WTC11 (cell line): ENCODE data around the gene PKMYT1. TPM values are rescaled to one million over a fixed set of nuclear protein-coding genes. Genes with fewer than 3 reads are reported as not detected.

Experiments
- ATAC-seq: fragments of 200-7000 bp; cut with Tn5 transposase; 2 replicates; pipeline ENCODE4 v1.10.0; 2021; ENCODE audit warnings: mild to moderate bottlenecking, moderate library complexity
- CTCF ChIA-PET: fragments of 300-600 bp; sonication (Branson Sonifier 250); formaldehyde crosslinking; loops from one replicate; lab custom pipeline; 2021; ENCODE audit warnings: antibody characterized with exemption; lab: Charles Lee
- POLR2A ChIA-PET: fragments of 350-600 bp; sonication (Branson Sonifier 250); formaldehyde crosslinking; loops from one replicate; lab custom pipeline; 2021; ENCODE audit warnings: antibody characterized with exemption; lab: Charles Lee
- DNase-seq: peaks from one replicate; pipeline ENCODE4 v3.0.0; 2021; ENCODE audit warnings: low spot score
- H3K27ac Mint-ChIP-seq: 2 replicates; pipeline ENCODE4 v1.8.0; 2021; ENCODE audit warnings: mixed read lengths
- H3K27me3 Mint-ChIP-seq: 2 replicates; pipeline ENCODE4 v1.8.0; 2021; ENCODE audit warnings: low read depth, mild to moderate bottlenecking, moderate library complexity, mixed read lengths
- H3K36me3 Mint-ChIP-seq: 2 replicates; pipeline ENCODE4 v1.8.0; 2021; ENCODE audit warnings: mixed read lengths
- H3K4me1 Mint-ChIP-seq: 2 replicates; pipeline ENCODE4 v1.8.0; 2022; ENCODE audit warnings: mixed read lengths
- H3K4me3 Mint-ChIP-seq: 2 replicates; pipeline ENCODE4 v1.8.0; 2021; ENCODE audit warnings: mild to moderate bottlenecking, moderate library complexity, mixed read lengths
- H3K9me3 Mint-ChIP-seq: 2 replicates; pipeline ENCODE4 v1.8.0; 2021; ENCODE audit warnings: mixed read lengths
- AR ChIP-seq: fragments of 250-450 bp; sonication (Bioruptor Pico); IDR thresholded peaks from 2 replicates; pipeline ENCODE4 v1.9.0; 2021; ENCODE audit warnings: mild to moderate bottlenecking
- CREM ChIP-seq: sonication (generic); formaldehyde crosslinking; IDR thresholded peaks from 2 replicates; pipeline ENCODE4 v1.8.1; 2022; ENCODE audit warnings: mild to moderate bottlenecking, missing genetic modification reagents, moderate library complexity
- CTCF ChIP-seq: fragments of 200-600 bp; IDR thresholded peaks from 2 replicates; pipeline ENCODE4 v1.8.0; 2022; ENCODE audit warnings: antibody characterized with exemption
- ELF4 ChIP-seq: sonication (generic); formaldehyde crosslinking; IDR thresholded peaks from 2 replicates; pipeline ENCODE4 v1.8.1; 2022; ENCODE audit warnings: low read depth, mild to moderate bottlenecking, moderate library complexity, missing genetic modification reagents
- EMX1 ChIP-seq: fragments of 250-450 bp; sonication (Bioruptor Pico); IDR thresholded peaks from 2 replicates; pipeline ENCODE4 v1.8.0; 2021; ENCODE audit warnings: mild to moderate bottlenecking
- ESRRA ChIP-seq: sonication (generic); formaldehyde crosslinking; IDR thresholded peaks from 2 replicates; pipeline ENCODE4 v1.8.1; 2022; ENCODE audit warnings: mild to moderate bottlenecking, missing genetic modification reagents, borderline replicate concordance
- FOXP1 ChIP-seq: sonication (generic); formaldehyde crosslinking; IDR thresholded peaks from 2 replicates; pipeline ENCODE4 v1.8.0; 2022; ENCODE audit warnings: missing genetic modification reagents, mild to moderate bottlenecking, moderate library complexity, borderline replicate concordance
- MAX ChIP-seq: sonication (generic); formaldehyde crosslinking; IDR thresholded peaks from 2 replicates; pipeline ENCODE4 v1.8.0; 2022; ENCODE audit warnings: mild to moderate bottlenecking, missing genetic modification reagents
- MLX ChIP-seq: sonication (generic); formaldehyde crosslinking; IDR thresholded peaks from 2 replicates; pipeline ENCODE4 v1.8.1; 2023; ENCODE audit warnings: mild to moderate bottlenecking, missing genetic modification reagents, moderate library complexity
- MXD4 ChIP-seq: fragments of 250-450 bp; sonication (Bioruptor Pico); IDR thresholded peaks from 2 replicates; pipeline ENCODE4 v1.8.0; 2021; ENCODE audit warnings: mild to moderate bottlenecking, moderate library complexity, borderline replicate concordance
- PREB ChIP-seq: sonication (generic); formaldehyde crosslinking; IDR thresholded peaks from 2 replicates; pipeline ENCODE4 v1.8.1; 2022; ENCODE audit warnings: mild to moderate bottlenecking, missing genetic modification reagents, moderate library complexity, borderline replicate concordance
- RELA ChIP-seq: sonication (generic); formaldehyde crosslinking; IDR thresholded peaks from 2 replicates; pipeline ENCODE4 v1.8.1; 2022; ENCODE audit warnings: missing genetic modification reagents, mild to moderate bottlenecking, borderline replicate concordance
- SP1 ChIP-seq: sonication (generic); formaldehyde crosslinking; conservative IDR thresholded peaks from 2 replicates; pipeline ENCODE4 v1.8.1; 2022; ENCODE audit warnings: missing genetic modification reagents
- TCF7 ChIP-seq: sonication (generic); formaldehyde crosslinking; IDR thresholded peaks from 2 replicates; pipeline ENCODE4 v1.8.0; 2022; ENCODE audit warnings: mild to moderate bottlenecking, low read depth, missing genetic modification reagents, moderate library complexity
- TP53 ChIP-seq: sonication (generic); formaldehyde crosslinking; IDR thresholded peaks from 2 replicates; pipeline ENCODE4 v1.8.1; 2023; ENCODE audit warnings: mild to moderate bottlenecking, missing genetic modification reagents
- USF1 ChIP-seq: sonication (generic); formaldehyde crosslinking; IDR thresholded peaks from 2 replicates; pipeline ENCODE4 v1.8.0; 2022; ENCODE audit warnings: mild to moderate bottlenecking, missing genetic modification reagents
- ZBTB21 ChIP-seq: sonication (generic); formaldehyde crosslinking; IDR thresholded peaks from 2 replicates; pipeline ENCODE4 v1.8.1; 2023; ENCODE audit warnings: mild to moderate bottlenecking, missing genetic modification reagents, borderline replicate concordance
- ZMAT4 ChIP-seq: fragments of 250-450 bp; sonication (Bioruptor Pico); IDR thresholded peaks from 2 replicates; pipeline ENCODE4 v1.9.0; 2021; ENCODE audit warnings: mild to moderate bottlenecking
- ZNF121 ChIP-seq: sonication (generic); formaldehyde crosslinking; IDR thresholded peaks from 2 replicates; pipeline ENCODE4 v1.8.0; 2023; ENCODE audit warnings: missing genetic modification reagents
- ZNF232 ChIP-seq: sonication (generic); formaldehyde crosslinking; IDR thresholded peaks from 2 replicates; pipeline ENCODE4 v1.8.0; 2022; ENCODE audit warnings: mild to moderate bottlenecking, missing genetic modification reagents
- total RNA-seq: library from RNA; stranded (reverse); gene quantifications from 3 replicates; pipeline ENCODE4 v1.2.3, GENCODE V29; 2021

PKMYT1 gene
- total RNA-seq, 1 experiment from 2014 or later = 120 TPM

- TF ChIP-seq MXD4 (CRISPR knock-in tag) = no peak
- no peak for TF ChIP-seq MLX (CRISPR knock-in tag)
- TF ChIP-seq PREB (CRISPR knock-in tag) = no peak
- no peak for TF ChIP-seq EMX1 (CRISPR knock-in tag)
- no peak for TF ChIP-seq ELF4
- TF ChIP-seq AR (CRISPR knock-in tag) = no peak
- no peak for TF ChIP-seq CREM (CRISPR knock-in tag)
- TF ChIP-seq TCF7 (CRISPR knock-in tag) = no peak
- no peak for TF ChIP-seq USF1 (CRISPR knock-in tag)
- no peak for TF ChIP-seq RELA
Observed at GRCh38 chr16:3029491-3030221, 49.4 kb upstream of the PKMYT1 start (continued).

GRCh38 chr16:3028716-3029319, 48.6 kb upstream of the PKMYT1 start:
- ChIA-PET CTCF (interaction anchor here (0.6 to 9.8 kb wide), 46 partner anchors 8 to 1246 kb away, joined by 3 to 355 read pairs (median 8); partner anchors contain the start of genes BICDL2, CLDN6, CLDN9 and FLYWCH2), POLR2A (interaction anchor here (1.1 to 17.1 kb wide), 13 partner anchors 8 to 129 kb away, joined by 3 to 502 read pairs (median 5); partner anchors contain the start of genes BICDL2, CLDN6, CLDN9 and TNFRSF12A)
- DNase-seq (no peak), ATAC-seq (no peak)
- no peaks in the 10 kb centered on the region for H3K27me3 Mint-ChIP-seq
- no peak overlapping the region for H3K4me3 Mint-ChIP-seq
- H3K27ac Mint-ChIP-seq = 0 out of 2 replicates have a peak overlapping the region, but pooled peaks have one; percentile 36
- H3K4me1 Mint-ChIP-seq = peaks cover 25% of the 10 kb centered on the region
- TF ChIP-seq ZNF121 (CRISPR knock-in tag) (no peak), RELA (no peak), FOXP1 (CRISPR knock-in tag) (no peak), CREM (CRISPR knock-in tag) (peak; percentile 37; the same call in 1 of the 2 replicates), ESRRA (CRISPR knock-in tag) (no peak)
- H3K36me3 Mint-ChIP-seq = peaks cover 23% of the 10 kb centered on the region
- no peaks in the 10 kb centered on the region for H3K9me3 Mint-ChIP-seq

- Mint-ChIP-seq H3K4me3 (peak overlapping the region; percentile 36), H3K27me3 (no peaks in the 10 kb centered on the region), H3K27ac (no peak overlapping the region), H3K9me3 (no peaks in the 10 kb centered on the region), H3K4me1 (peaks cover 28% of the 10 kb centered on the region), H3K36me3 (peaks cover 23% of the 10 kb centered on the region)
- ChIA-PET POLR2A (interaction anchor here (0.5 to 17.1 kb wide), 17 partner anchors 8 to 778 kb away, joined by 3 to 502 read pairs (median 5); partner anchors contain the start of genes BICDL2, CLDN6, CLDN9 and TNFRSF12A), CTCF (interaction anchor here (0.6 to 9.8 kb wide), 51 partner anchors 7 to 1255 kb away, joined by 3 to 355 read pairs (median 7); partner anchors contain the start of genes BICDL2, CLDN6, CLDN9 and FLYWCH2)
- ATAC-seq (peak; percentile 49), DNase-seq (peak; percentile 97)
- no peak for TF ChIP-seq FOXP1 (CRISPR knock-in tag)
- peak; percentile 83 for TF ChIP-seq MAX (CRISPR knock-in tag)
- peak; percentile 60 for TF ChIP-seq CTCF
- peak; percentile 97 for TF ChIP-seq SP1
- 0 out of 2 replicates have a peak, but pooled peaks have one; percentile 40 for TF ChIP-seq ZBTB21 (CRISPR knock-in tag)
- TF ChIP-seq ZNF121 (CRISPR knock-in tag) = peak; percentile 61; the same call in 1 of the 2 replicates
- TF ChIP-seq ZMAT4 (CRISPR knock-in tag) = 0 out of 2 replicates have a peak, but pooled peaks have one; percentile 37
- TF ChIP-seq ZNF232 (CRISPR knock-in tag) = no peak
- TF ChIP-seq ELF4 = no peak
- 0 out of 2 replicates have a peak, but pooled peaks have one; percentile 68 for TF ChIP-seq TP53 (CRISPR knock-in tag)
- peak; percentile 37; the same call in 1 of the 2 replicates for TF ChIP-seq RELA
Observed at GRCh38 chr16:3027983-3028715, 47.9 kb upstream of the PKMYT1 start.
